HK-2 (cell line): ENCODE data around the gene THBD.

Experiments
- DNase-seq: peaks from one replicate; pipeline ENCODE4 v3.0.0-alpha.2; 2018; ENCODE audit not compliant: unreplicated experiment

Gene THBD

DNA sequence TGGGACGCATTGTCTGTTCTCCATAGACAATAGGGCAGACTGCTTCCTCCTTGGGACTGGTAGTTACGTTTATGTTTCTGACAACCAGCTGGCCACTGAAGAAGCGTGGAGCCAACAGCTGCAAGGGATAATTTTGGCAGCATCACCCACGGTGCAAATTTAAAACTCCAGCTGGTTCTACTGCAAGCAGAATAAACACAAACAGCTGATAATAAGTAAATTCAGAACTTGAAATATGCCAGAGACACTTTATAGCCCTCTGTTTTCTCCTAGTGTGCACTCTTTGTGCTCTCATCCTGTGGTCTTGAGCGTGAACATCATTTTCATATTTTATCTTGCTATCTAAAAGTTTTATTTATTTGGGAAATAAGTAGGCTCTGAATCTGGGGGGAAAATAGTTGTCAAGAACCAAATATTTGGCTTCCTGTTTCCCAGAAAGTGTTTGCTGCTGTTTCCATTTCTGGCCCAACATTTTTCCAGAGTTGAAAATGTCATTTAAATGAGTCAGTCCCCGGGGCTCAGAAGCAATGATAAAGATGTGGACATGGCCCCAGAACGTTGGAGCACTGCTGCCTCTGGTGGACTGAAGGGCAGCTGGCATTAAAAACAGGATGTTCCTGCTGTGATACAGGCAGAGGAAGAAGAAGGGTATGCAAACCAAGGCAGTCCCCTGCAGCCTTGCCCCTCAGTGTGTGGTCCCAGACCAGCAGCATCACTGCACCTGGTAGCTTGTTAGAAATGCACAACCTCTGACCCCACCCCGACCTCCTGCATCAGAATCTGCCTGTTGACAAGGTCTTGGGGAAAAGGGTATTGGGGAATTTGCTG lies 12.5 kb upstream of the THBD start:
- DNase-seq = peak; percentile 25

DNA sequence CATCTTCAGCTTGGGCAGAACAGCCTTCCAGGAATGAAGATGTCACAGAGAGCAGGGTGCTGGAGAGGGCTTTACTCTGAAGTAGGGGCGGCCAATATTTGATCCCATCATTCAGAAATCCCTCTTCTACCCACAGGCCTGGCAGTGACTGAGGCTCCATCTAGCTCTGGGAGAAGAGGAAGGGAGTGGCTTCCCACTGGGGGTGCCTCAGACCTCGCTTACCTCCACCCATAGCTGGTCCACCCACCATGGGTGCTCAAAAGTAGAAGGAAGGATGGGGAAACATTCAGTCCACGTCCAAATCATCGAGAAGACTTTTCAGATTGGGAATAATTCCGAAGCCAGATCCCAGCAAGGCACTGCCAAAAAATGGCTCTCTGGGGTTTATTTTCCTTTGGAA lies 11.8 kb upstream of the THBD start:
- no peak for DNase-seq

DNA sequence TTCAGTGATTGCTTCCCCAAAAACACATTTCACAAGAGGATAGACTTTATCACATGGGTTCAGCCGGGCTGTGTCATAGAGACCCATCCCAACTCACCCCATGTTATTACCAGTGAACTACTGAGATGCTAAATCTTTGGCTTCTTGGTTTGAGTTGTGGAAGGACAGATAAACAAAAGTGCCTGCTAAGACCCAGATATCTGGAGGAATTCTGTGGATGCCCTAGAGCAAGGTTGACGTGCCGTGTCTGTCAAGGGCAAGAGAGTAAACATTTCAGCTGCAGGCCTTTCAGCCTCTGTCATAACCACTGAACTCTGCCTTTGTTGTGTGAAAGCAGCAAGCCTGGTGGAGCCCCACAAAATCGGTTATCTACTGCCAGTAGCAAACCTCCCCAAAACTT lies 11.2 kb upstream of the THBD start:
- DNase-seq = no peak

DNA sequence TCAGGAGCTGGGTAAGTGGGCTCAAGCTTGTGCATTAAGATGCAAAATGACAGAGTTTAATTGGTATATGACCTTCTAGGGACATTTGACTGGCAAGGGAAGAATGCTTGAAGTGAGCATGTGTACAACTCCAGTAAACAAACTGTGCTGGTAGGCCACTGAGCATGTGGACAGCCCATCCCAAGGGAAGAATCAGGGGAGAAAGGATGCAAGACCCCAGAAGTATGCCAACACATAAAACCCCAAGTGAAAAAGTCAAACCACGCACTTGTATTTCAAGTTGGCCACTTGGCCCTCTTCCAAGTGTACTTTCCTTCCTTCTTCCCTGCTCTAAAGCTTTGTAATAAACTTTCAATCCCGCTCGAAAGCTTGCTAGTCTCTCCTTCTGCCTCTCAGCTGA lies 10.4 kb upstream of the THBD start:
- DNase-seq = no peak

DNA sequence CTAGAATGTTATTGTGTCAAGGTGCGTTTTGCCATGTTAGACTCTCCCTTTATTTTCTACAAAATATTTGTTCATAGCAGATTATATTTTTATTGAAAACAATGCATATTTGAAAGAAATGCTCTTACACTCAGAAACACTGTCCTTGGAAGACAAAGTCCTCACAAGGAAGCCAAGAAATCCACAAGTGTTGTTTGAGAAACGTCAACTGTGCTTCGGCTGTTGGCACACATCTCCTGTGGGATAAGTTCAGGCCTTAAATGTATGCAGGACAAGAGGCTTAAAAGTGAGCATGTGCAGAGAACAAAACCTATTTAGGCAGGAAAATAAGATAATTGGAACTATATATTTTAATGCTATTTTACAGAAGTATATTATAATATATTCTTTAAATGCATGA lies 9.5 kb upstream of the THBD start:
- DNase-seq = no peak

DNA sequence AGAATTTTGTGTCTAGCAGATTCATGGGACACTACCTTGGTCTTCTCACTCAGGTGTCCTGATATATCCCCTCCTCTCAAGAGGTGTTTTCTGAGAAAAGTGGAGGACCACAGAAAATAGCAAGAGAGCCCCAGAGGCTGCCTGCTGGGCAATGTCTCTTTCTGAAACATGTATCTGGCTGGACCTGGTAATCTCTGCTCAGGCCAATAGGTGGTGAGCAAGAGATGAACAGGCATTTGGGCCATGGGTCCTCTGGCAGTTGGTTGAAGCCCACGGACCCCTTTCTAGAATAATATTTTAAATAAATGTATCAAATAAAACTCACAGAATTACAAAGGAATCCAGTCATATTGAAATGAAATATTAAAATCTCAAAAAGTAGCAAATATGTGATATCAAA lies 8.8 kb upstream of the THBD start:
- no peak for DNase-seq

DNA sequence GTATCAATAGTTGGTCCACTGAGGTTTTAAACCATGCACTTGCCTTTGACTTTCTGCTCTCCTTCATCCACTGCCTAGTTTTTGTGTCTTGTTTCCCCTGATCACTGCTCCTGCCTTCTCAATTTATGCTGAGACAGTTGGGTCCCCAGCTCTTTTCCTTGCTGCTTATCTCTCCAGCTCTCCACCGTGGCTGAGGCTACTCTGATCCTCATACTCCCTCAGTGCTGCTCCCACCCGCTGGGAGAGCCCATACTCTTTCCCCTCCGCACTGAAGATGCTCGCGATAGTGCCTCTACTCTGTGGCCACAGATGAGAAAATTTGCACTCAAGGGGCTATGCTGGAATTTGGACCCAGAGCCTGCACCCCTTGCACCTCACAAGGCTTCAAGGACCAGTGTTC lies 3.4 kb upstream of the THBD start:
- no peak for DNase-seq

DNA sequence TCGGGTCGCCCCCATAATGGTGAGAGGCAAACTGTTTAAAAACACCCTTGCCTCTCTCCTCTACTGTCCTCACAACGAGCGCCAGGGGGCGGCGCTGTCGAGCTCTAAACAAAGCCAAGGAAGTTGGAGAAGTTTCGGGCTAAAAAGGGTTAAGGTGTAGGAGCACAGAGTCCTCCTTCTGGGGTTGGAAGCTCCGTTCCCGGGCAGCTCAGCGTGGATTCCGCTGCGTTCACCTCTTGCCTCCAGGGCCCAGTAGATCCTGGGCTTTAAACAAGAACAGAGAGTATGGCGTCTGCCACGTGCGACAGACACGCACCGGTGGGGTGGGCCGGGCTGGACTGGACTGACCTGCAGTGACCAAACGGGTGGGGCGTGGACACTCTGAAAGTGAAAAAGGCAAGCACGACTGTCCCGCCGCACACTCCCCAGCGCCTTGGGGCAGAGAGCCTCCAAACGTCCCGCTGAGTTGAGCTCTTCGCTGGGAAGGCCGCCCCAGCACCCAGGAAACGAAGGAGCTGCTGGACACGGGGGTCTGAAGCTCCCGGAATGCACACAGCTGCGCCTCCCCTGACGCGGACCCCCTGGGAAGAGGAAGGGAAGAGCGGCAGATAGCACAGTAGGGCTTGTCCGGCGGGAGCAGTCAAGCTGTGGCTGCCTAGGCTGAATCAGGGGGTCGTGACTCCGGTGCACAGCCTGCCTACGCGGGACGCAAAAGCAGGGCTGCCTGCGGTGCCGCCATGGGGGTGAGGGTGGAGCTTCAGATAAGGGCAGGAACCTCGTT lies 1.6 kb upstream of the THBD start:
- peak; percentile 88 for DNase-seq

DNA sequence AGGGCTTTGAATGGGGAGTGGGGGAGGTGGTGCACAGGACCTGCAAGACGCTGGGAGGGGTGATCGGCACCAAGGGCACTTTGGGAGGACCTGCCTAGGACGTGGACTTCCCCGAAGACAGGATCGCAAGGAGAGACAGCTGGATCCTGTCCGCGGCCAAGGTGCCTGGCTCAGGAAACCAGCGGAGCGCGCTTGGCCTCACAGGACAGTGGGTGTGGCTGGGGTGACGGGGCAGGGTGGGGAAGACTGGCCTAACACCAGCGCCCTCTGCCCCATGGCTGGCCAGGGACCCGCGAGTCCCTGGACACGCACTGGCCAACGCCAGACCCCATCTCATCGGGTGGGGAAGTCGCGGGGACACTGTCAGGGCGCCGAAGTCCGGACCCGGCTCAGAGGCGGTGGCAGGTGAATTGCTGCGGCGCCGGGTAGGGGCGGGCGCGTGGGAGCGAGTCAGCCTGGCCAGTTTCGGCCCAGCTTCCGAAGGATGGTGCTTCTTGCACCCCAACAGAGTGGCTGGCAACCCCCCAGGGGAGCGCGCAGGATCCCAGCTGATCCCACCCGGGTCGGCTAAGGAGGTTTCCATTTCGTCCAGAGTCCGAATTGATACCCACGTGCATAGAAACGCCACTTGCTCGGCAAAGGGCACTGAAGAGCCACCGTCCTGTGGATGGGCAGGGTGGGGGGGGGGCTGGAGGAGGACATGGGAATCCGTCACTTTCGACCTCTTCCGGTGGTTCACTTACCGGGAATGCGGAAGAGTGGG lies 785 bp upstream of the THBD start:
- DNase-seq = peak; percentile 75

DNA sequence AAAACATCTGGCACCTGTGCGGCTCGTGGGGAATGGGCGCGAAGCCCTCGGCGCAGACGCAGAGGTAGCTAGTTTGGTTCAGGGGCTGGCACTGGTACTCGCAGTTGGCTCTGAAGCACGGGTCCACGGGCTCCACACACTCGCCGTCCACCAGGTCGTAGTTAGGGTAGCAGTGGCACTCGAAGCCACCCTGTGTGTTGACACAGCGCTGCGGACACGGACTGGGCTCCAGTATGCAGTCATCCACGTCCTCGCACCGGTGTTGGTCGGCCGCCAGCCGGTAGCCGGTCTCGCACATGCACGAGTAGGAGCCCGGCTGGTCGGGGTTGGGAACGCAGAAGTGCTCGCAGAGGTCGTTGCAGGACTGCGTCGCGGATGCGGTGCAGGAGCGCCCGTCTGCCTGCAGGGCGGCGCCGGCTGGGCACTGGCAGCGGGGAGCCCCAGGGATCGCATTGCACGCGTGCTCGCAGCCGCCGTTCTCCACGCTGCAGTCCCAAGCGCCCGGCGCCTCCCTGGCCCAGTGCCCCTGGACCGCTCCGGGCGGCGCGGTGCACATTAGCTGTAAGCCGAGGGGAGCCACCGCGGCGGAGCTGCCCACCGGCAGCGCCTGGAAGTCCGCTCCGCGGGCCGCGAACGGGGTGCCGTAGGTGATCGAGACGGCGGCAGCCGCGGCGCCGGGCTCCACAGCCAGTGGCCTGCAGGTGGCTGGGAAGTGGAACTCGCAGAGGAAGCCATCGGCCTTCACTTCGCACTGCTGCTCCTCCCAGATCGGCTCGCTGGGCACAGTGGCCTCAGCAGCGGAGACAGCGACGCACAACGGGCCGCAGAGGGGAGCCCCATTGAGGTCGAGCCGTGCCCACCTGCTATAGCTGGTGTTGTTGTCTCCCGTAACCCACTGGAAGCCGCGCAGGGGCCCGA lies 930 bp downstream of the THBD start:
- DNase-seq = peak; percentile 72

DNA sequence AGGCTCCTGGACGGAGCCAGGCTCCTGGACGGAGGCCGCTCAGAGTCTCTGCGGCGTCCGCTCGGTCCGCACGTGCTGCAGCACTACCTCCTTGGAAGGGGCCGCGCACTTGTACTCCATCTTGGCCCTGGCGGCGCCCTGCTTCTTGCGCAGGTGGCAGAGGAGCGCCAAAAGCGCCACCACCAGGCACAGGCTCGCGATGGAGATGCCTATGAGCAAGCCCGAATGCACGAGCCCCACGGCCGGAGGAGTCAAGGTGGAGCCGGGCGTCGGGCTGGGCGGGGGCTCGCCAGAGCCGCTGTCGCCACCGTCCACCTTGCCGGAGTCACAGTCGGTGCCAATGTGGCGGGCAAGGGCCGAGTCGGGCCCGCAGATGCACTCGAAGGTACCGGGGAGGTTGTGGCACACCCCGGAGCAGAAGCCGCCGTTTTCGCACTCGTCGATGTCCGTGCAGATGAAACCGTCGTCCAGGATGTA lies 1.7 kb downstream of the THBD start:
- no peak for DNase-seq

DNA sequence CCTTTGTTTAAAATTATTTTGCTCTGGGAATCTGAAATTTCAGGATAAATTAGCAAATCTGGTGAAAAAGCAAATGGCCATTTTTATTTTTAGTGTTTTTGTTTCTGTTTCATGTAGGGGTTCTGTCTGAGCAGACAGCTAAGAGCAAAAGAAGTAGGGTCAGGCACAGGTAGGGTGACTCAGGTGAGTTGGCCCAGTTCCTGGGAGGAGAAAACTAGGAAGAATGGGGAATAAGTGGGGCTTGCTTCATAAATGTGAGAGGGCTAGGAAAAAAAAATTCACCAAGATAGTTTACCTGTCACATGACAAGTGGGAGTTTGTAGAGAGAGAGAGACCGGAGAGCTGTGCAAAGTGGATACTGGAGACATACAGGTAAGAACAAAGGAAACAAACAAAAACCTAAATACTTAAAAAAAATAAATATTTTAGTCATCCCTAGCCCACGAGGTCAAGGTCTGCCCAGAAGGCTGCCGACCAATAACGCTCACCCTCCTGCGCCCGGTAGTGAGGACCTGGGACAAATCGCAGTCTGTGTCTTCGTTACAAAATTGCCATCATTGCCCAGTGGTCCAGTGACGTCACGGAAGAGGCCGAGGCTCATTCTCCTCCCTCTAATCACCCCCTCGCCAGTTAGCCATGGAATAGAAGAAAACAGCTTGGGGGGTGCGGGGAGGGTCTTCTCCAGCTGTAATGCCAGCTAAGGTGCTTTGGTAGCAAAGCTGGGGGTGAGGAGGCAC lies 2.3 kb downstream of the THBD start:
- no peak for DNase-seq

DNA sequence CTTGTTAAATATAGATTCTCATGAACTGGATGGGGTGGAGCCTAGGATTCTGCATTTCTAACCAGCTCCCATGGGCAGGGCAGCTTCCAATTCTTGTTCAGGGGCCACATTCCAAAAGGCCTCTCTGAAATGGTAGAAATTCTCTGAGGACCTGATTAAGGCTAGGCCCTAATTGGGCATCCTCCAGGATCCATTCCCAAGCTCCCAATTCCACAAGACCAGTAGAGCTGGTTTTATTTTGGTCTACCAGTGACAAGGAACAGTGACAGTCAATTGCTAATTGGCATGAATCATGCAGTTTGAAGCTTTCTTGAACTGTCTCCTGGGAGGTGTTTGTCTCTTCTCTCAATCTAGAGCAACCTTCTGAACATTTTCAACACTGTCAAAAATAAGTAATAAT lies 3.0 kb downstream of the THBD start:
- DNase-seq = no peak

DNA sequence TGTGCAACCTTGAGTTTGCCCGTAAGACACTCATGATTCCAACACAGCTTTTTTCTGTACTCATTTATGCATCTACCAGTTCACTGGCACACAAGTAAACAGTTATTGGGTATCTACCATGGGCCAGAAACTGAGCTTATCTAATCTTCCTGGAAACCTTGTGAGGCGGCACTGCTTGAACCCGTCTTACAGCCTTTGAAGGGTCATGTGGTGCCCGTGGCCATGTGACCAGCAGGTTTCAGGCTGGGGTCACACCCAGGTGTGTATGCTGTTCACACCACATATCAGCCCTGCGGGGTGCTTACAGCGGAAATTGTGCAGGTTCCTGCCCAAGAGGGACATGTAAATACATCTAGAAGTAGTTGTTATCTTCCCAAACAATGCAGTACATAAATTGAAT lies 6.1 kb downstream of the THBD start:
- no peak for DNase-seq

DNA sequence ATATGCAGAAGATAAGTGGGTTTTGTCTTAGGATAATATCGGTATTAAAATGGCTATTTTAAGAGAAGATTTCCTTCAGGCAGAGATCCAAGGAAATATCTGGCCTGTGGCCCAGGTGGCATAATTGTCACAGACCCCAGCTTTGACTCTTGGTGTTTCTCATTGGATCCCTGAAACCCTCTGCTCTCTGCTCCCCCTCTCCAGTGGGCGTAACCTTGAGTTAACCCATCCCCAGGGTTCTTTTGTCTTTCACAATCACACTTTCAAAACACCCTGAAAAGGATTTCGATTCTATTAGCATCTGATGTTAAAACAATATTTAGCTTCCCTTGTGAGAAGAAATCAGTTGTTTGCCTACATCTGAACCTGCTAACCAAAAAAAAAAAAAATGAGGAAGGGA lies 7.2 kb downstream of the THBD start:
- no peak for DNase-seq

DNA sequence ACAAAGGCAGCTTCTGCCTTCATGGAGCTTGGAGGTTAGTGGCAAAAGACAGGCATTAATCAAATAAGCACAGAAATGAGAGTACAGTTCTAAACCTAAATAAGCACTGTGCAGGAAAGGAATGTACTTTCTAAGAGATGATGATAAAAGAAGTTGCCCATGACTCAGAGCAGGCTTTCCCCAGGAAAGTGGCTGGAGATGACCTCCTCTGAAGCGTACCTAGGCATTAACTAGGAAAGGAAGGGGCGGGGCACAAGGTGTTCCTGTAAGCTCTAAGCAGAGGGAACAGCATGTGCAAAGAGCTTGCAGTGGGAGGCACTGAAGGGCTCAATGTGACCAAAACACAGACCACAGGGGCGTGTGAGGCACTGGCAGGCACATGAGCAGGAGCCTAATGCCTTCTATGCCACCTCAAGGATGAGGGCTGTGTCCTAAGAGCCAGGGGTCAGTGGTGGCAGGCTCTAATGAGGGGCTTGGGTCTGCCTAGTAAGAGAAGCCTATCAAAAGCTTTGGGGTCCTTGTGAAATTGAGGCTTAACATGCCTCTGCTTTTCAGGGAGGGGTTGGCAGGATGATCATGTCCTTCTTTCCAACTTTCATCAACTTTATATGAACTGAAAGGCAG lies 9.5 kb downstream of the THBD start:
- DNase-seq = no peak

DNA sequence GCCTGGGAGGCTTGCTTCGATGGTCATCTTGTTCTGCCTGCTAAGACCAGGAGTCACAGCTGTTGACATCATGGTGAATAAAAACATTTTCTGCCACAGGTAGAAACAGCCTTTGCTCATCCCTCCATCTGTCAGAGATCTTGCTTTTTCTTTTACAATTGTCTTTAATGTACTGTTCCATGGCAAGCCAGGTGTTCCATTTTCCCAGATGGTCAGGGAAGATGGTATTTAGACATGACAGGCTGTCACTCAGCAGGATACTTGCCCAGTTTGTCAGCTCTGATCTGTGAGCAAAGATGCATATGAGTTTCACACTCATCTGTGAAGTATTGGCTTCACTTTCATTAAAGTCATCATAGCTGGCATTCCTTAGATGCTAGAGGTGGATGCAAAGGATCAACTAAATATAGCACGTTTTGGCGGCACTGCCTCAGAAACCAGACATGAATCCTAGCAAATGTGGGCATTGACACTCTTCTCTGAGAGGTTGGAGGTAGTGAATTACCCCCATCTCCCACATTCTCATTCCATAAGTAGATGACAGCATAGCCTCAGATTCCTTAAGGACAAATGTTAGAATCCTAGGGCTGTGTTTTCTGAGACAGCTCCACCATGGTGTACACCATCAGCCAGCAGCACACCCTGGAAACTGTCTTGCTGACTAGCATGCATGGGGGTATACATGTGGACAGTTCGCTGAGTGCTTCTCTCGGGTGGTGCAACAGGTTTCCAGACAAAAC lies 10.2 kb downstream of the THBD start:
- DNase-seq = no peak

DNA sequence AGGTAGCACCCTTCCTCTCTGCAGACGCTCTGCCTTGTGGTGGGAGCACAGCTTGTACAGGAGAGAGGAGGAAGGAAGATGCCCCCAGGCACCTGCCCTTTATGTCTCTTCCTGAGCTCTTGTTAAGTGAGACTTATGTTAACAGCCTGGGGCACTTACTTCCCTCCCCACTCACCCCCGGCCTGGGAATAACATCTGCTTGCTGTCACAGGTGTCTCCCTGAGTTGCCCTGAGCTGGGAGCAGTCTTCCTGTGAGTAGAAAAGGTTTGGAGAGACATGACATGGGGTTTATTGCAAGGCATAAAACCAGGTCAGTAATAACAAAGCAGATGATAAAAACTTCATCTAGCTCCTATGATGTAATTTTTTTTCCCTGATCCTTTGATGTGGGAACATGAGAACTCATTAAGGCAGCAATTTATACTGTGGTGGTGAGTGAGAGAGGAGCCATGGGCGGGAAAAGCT lies 12.4 kb downstream of the THBD start:
- DNase-seq = no peak

DNA sequence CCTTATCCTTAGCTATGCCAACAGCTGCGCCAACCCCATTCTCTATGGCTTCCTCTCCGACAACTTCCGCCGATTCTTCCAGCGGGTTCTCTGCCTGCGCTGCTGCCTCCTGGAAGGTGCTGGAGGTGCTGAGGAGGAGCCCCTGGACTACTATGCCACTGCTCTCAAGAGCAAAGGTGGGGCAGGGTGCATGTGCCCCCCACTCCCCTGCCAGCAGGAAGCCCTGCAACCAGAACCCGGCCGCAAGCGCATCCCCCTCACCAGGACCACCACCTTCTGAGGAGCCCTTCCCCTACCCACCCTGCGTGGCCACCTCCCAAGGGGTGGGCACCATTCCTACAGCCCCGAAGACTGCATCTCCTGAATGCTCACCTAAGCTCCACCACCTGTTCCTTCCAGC lies 13.1 kb downstream of the THBD start:
- DNase-seq = no peak
